Fibroblast of lung (primary cell): ENCODE data around the gene CMYA5. TPM values are rescaled to one million over a fixed set of nuclear protein-coding genes. Genes with fewer than 3 reads are reported as not detected.

Source experiments
- DNase-seq, 2 donors: peaks; one replicate each; pipeline versions ENCODE4 v3.0.0 to v3.0.0-alpha.2; 2010; ENCODE audit warnings: low read depth in 2 of 2
- H2AFZ ChIP-seq: 2 replicates; pipeline ENCODE4 v1.5.1; 2012; ENCODE audit warnings: low read length, control low read depth, inconsistent platforms
- H3K27ac ChIP-seq: 2 replicates; pipeline ENCODE4 v1.5.1; 2011; ENCODE audit warnings: low read length, control low read depth; ENCODE audit not compliant: insufficient read depth
- H3K27me3 ChIP-seq: 2 replicates; pipeline ENCODE4 v1.5.1; 2011; ENCODE audit warnings: mild to moderate bottlenecking, low read length; ENCODE audit not compliant: control insufficient read depth, insufficient read depth
- H3K36me3 ChIP-seq: 2 replicates; pipeline ENCODE4 v1.5.1; 2011; ENCODE audit warnings: low read length; ENCODE audit not compliant: control insufficient read depth, insufficient read depth
- H3K4me1 ChIP-seq: 2 replicates; pipeline ENCODE4 v1.5.1; 2011; ENCODE audit warnings: low read length; ENCODE audit not compliant: control insufficient read depth, insufficient read depth; ENCODE audit errors: extremely low read depth
- H3K4me2 ChIP-seq: 2 replicates; pipeline ENCODE4 v1.5.1; 2011; ENCODE audit warnings: low read length, control low read depth; ENCODE audit not compliant: insufficient read depth; ENCODE audit errors: extremely low read depth
- H3K4me3 ChIP-seq, 4 experiments: fragments of 200-600 bp in 1 of 4; sonication (generic) in 1 of 4; replicated peaks in 1 of 4; 2 replicates each; pipeline ENCODE4 v1.5.1; 2011 to 2016; ENCODE audit warnings: low read length in 4 of 4, low read depth in 3 of 4, mild to moderate bottlenecking in 3 of 4, control low read depth in 2 of 4, inconsistent platforms in 1 of 4, mixed read lengths in 1 of 4; ENCODE audit not compliant: insufficient read depth in 1 of 4; ENCODE audit errors: control extremely low read depth in 1 of 4
- H3K79me2 ChIP-seq: 2 replicates; pipeline ENCODE4 v1.5.1; 2012; ENCODE audit warnings: mild to moderate bottlenecking, low read length, inconsistent platforms; ENCODE audit not compliant: control insufficient read depth, insufficient read depth
- H3K9ac ChIP-seq: 2 replicates; pipeline ENCODE4 v1.5.1; 2011; ENCODE audit warnings: mild to moderate bottlenecking, low read length, control low read depth; ENCODE audit not compliant: insufficient read depth
- H3K9me3 ChIP-seq: 2 replicates; pipeline ENCODE4 v1.5.1; 2012; ENCODE audit warnings: low read depth, low read length; ENCODE audit not compliant: control insufficient read depth, insufficient read depth
- H4K20me1 ChIP-seq: 2 replicates; pipeline ENCODE4 v1.5.1; 2011; ENCODE audit warnings: low read length; ENCODE audit not compliant: control insufficient read depth, insufficient read depth; ENCODE audit errors: extremely low read depth
- CTCF ChIP-seq, 2 donors: IDR thresholded peaks in 1 of 2; conservative IDR thresholded peaks in 1 of 2; 1 replicate in 1 of 2; 2 replicates in 1 of 2; pipeline ENCODE4 v1.5.1; 2011 to 2012; ENCODE audit warnings: low read length in 2 of 2, control low read depth in 1 of 2, inconsistent platforms in 1 of 2, low read depth in 1 of 2, mild to moderate bottlenecking in 1 of 2
- EZH2 ChIP-seq: IDR thresholded peaks from 2 replicates; pipeline ENCODE4 v1.5.1; 2012; ENCODE audit warnings: low read length, control low read depth, mild to moderate bottlenecking; ENCODE audit errors: missing control alignments
- polyA plus RNA-seq, 2 donors: library from polyadenylated mRNA; depleted of rRNA in 1 of 2; stranded (reverse) in 1 of 2; unstranded in 1 of 2; fragments of >200 nt; gene quantifications; 2 replicates each; pipeline ENCODE4 v1.2.1, GENCODE V29; 2011 to 2012; ENCODE audit warnings: missing spikeins in 1 of 2
- total RNA-seq: library from RNA; depleted of rRNA; stranded (reverse); fragments of >200 nt; gene quantifications from 2 replicates; pipeline ENCODE4 v1.2.1, GENCODE V29; 2014

The CMYA5 gene
- total and polyA plus RNA-seq, 2 donors (not counting 1 experiment from before 2014, with no cell fraction given), result 2.0 to 7.8 TPM

DNA sequence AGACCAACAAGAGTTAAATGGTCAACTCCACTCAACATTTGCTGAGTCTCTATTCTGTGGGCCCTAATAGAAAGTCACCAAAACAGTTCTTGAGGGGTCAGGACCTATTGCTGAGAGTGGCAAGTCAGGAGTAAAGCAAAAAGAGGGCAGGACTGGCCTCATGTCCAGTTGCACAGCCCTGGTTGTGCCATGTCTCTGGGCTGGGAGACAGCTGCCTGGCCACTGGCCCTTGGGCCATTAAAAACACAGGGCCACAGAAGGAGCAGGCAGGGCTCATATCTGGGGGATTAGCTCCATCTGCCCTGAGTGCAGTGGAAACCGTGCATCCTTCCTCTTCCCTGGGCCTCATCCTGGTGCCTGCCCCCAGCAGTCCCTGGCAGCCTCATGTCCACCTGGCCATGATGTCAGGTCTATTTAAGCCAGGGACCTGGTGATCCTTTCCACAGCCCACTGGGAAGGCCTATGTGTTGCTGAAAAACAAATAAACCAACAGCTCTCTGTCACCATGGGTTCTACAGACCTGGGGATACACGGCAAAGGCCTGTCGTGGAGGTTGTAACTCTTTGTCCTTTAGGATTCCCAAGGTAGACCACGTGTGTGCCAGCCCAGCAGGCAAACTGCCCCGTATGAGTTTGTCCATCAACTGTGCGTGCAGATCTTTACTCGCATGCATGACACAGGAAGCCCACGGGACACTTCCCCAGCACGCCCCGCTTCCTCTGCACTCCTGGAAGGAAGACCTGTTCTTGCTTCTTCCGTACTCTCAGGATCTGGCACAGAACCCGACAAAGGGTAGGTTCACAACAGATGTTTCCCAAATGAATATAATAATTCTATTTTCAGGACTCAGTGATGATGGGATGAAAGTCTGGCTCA is 152.6 kb downstream of the CMYA5 start:
- no peak overlapping the region for H3K4me3 ChIP-seq
- H3K36me3 ChIP-seq, result no peaks in the 10 kb centered on the region
- H3K4me1 ChIP-seq, result peaks cover 2% of the 10 kb centered on the region
- H3K27me3 ChIP-seq, result no peaks in the 10 kb centered on the region
- no peak overlapping the region for H3K9ac ChIP-seq
- DNase-seq, result no peak
- no peak overlapping the region for H3K4me2 ChIP-seq
- H3K27ac ChIP-seq, result no peak overlapping the region
- H3K9me3 ChIP-seq, result no peaks in the 10 kb centered on the region
- no peaks in the 10 kb centered on the region for H3K79me2 ChIP-seq
- TF ChIP-seq EZH2 (no peak), CTCF (conservative IDR thresholded peaks at IDR 0.05 in 1 of 2, IDR thresholded peaks at IDR 0.05 in 1 of 2; ENCODE audit: low read depth in 1 of 2, low read length in 2 of 2) (no peak)
- H4K20me1 ChIP-seq, result no peaks in the 10 kb centered on the region
- H2AFZ ChIP-seq, result no peak overlapping the region

DNA sequence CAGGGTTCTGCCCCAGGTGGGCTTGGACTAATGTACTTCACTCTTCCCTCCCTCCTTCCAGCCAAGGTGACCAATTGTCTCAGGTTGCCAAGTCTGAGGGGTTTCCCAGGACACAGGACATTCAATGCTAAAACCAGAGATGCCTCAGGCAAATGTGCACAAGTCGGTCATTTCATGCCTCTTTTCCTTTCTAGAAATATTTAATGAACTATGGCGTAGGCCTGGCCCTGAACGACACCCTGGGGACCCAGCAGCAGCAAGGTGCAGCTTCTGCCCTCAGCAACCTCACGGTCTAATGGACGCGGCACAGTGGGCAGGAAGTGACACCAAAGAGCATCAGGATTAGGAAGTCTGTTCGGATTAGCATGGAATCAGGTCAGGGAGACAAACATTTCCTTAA is 153.4 kb downstream of the CMYA5 start:
- peaks cover 2% of the 10 kb centered on the region for H3K4me1 ChIP-seq
- no peak overlapping the region for H3K9ac ChIP-seq
- H4K20me1 ChIP-seq, result no peaks in the 10 kb centered on the region
- no peaks in the 10 kb centered on the region for H3K27me3 ChIP-seq
- DNase-seq, result no peak
- H3K4me2 ChIP-seq, result no peak overlapping the region
- H2AFZ ChIP-seq, result no peak overlapping the region
- H3K9me3 ChIP-seq, result no peaks in the 10 kb centered on the region
- no peaks in the 10 kb centered on the region for H3K79me2 ChIP-seq
- H3K27ac ChIP-seq, result no peak overlapping the region
- no peaks in the 10 kb centered on the region for H3K36me3 ChIP-seq
- TF ChIP-seq CTCF (conservative IDR thresholded peaks at IDR 0.05 in 1 of 2, IDR thresholded peaks at IDR 0.05 in 1 of 2; ENCODE audit: low read depth in 1 of 2, low read length in 2 of 2) (no peak), EZH2 (no peak)
- H3K4me3 ChIP-seq, result no peak overlapping the region

- Histone ChIP-seq H3K4me3 (no peak overlapping the region), H3K27me3 (no peaks in the 10 kb centered on the region), H3K27ac (no peak overlapping the region), H3K9me3 (no peaks in the 10 kb centered on the region), H3K4me1 (peaks cover 2% of the 10 kb centered on the region), H2AFZ (no peak overlapping the region), H4K20me1 (no peaks in the 10 kb centered on the region), H3K36me3 (no peaks in the 10 kb centered on the region), H3K9ac (no peak overlapping the region), H3K4me2 (no peak overlapping the region), H3K79me2 (no peaks in the 10 kb centered on the region)
- TF ChIP-seq CTCF (conservative IDR thresholded peaks at IDR 0.05 in 1 of 2, IDR thresholded peaks at IDR 0.05 in 1 of 2; ENCODE audit: low read depth in 1 of 2, low read length in 2 of 2) (no peak), EZH2 (no peak)
- DNase-seq, result no peak
Observed at GRCh38 chr5:79843450-79844388, 154.1 kb downstream of the CMYA5 start.
